CD14-positive monocyte (primary cell): ENCODE data around the gene LRRC8C. TPM values are rescaled to one million over a fixed set of nuclear protein-coding genes. Genes with fewer than 3 reads are reported as not detected.

Experiments used
- DNase-seq, 3 donors: peaks; one replicate each; pipeline ENCODE4 v3.0.0-alpha.2; 2011 to 2022
- H2AFZ ChIP-seq: 2 replicates; pipeline ENCODE4 v1.6.0; 2012; ENCODE audit warnings: mild to moderate bottlenecking, low read depth, low read length, inconsistent platforms; ENCODE audit not compliant: insufficient read depth, poor library complexity, severe bottlenecking
- H3K27ac ChIP-seq, 2 donors: 1 replicate in 1 of 2; 2 replicates in 1 of 2; pipeline ENCODE4 v1.5.1; 2012 to 2013; ENCODE audit warnings: low read length in 2 of 2, control low read depth in 1 of 2, inconsistent platforms in 1 of 2, low read depth in 1 of 2, mild to moderate bottlenecking in 1 of 2
- H3K27me3 ChIP-seq, 2 donors: one replicate each; pipeline versions ENCODE4 v1.6.0 to v1.6.1; 2011 to 2013; ENCODE audit warnings: low read length in 2 of 2; ENCODE audit not compliant: control insufficient read depth in 2 of 2, insufficient read depth in 2 of 2
- H3K36me3 ChIP-seq, 2 donors: replicated peaks in 1 of 2; 1 replicate in 1 of 2; 2 replicates in 1 of 2; pipeline versions ENCODE4 v1.5.1 to v1.6.1; 2012 to 2013; ENCODE audit warnings: low read length in 2 of 2, control low read depth in 1 of 2, inconsistent platforms in 1 of 2, mild to moderate bottlenecking in 1 of 2; ENCODE audit not compliant: insufficient read depth in 2 of 2, control insufficient read depth in 1 of 2
- H3K4me1 ChIP-seq, 2 donors: 1 replicate in 1 of 2; 2 replicates in 1 of 2; pipeline versions ENCODE4 v1.5.1 to v1.6.1; 2012 to 2013; ENCODE audit warnings: low read length in 2 of 2, control low read depth in 1 of 2, inconsistent platforms in 1 of 2, mild to moderate bottlenecking in 1 of 2, moderate library complexity in 1 of 2; ENCODE audit not compliant: insufficient read depth in 2 of 2, control insufficient read depth in 1 of 2
- H3K4me2 ChIP-seq: replicated peaks from 2 replicates; pipeline ENCODE3; 2012; ENCODE audit warnings: low read length, moderate library complexity, mild to moderate bottlenecking; ENCODE audit not compliant: poor library complexity, severe bottlenecking; ENCODE audit errors: extremely low read depth
- H3K4me3 ChIP-seq, 3 experiments: fragments of 200-600 bp in 1 of 3; sonication (generic) in 1 of 3; replicated peaks in 1 of 3; 1 replicate in 2 of 3; 2 replicates in 1 of 3; pipeline ENCODE4 v1.5.1; 2011 to 2013; ENCODE audit warnings: low read length in 3 of 3, mild to moderate bottlenecking in 3 of 3, control low read depth in 2 of 3, low read depth in 2 of 3, inconsistent platforms in 1 of 3, moderate library complexity in 1 of 3
- H3K79me2 ChIP-seq: 2 replicates; pipeline ENCODE4 v1.6.0; 2012; ENCODE audit warnings: mild to moderate bottlenecking, control low read depth, inconsistent platforms, low read length, moderate library complexity; ENCODE audit not compliant: insufficient read depth
- H3K9ac ChIP-seq: 2 replicates; pipeline ENCODE4 v1.6.0; 2017; ENCODE audit warnings: low read length, mild to moderate bottlenecking; ENCODE audit not compliant: insufficient read depth, poor library complexity, severe bottlenecking
- H3K9me3 ChIP-seq, 2 donors: replicated peaks in 1 of 2; 1 replicate in 1 of 2; 2 replicates in 1 of 2; pipeline versions ENCODE4 v1.5.1 to v1.6.1; 2012 to 2013; ENCODE audit warnings: low read length in 2 of 2, control low read depth in 1 of 2; ENCODE audit not compliant: control insufficient read depth in 1 of 2, insufficient read depth in 1 of 2
- H4K20me1 ChIP-seq: 2 replicates; pipeline ENCODE4 v1.6.0; 2012; ENCODE audit warnings: mild to moderate bottlenecking, low read length, control low read depth, moderate library complexity; ENCODE audit not compliant: insufficient read depth
- H3K27ac Mint-ChIP-seq, 7 donors: one replicate each; pipeline ENCODE4 v1.8.0; 2020; ENCODE audit warnings: mild to moderate bottlenecking in 7 of 7, mixed read lengths in 7 of 7, moderate library complexity in 6 of 7, inconsistent platforms in 2 of 7
- H3K27me3 Mint-ChIP-seq, 3 donors: one replicate each; pipeline ENCODE4 v1.8.0; 2021 to 2022; ENCODE audit warnings: low read depth in 3 of 3, mild to moderate bottlenecking in 3 of 3, mixed read lengths in 3 of 3, moderate library complexity in 3 of 3, inconsistent platforms in 1 of 3
- H3K36me3 Mint-ChIP-seq, 2 donors: one replicate each; pipeline ENCODE4 v1.8.0; 2020; ENCODE audit warnings: mixed read lengths in 2 of 2, inconsistent platforms in 1 of 2, mild to moderate bottlenecking in 1 of 2
- H3K4me1 Mint-ChIP-seq: one replicate; pipeline ENCODE4 v1.8.0; 2020; ENCODE audit warnings: mild to moderate bottlenecking, mixed read lengths
- H3K4me3 Mint-ChIP-seq, 2 donors: one replicate each; pipeline ENCODE4 v1.8.0; 2020; ENCODE audit warnings: mild to moderate bottlenecking in 2 of 2, mixed read lengths in 2 of 2, moderate library complexity in 1 of 2
- H3K9me3 Mint-ChIP-seq, 7 donors: one replicate each; pipeline ENCODE4 v1.8.0; 2020 to 2022; ENCODE audit warnings: mixed read lengths in 7 of 7, mild to moderate bottlenecking in 6 of 7, moderate library complexity in 6 of 7, inconsistent platforms in 2 of 7
- WGBS: methylation state at CpG from one replicate; pipeline ENCODE4 v1.1.5; 2013; ENCODE audit warnings: missing lambda C conversion rate; ENCODE audit not compliant: insufficient coverage; 5-methylcytosine and 5-hydroxymethylcytosine counted together
- intact Hi-C, 2 donors: fragments of 100-400 bp; cut with micrococcal nuclease; formaldehyde crosslinking; loops; one replicate each; pipeline versions ENCODE4 v1.15.0 to v1.15.1; 2023
- polyA plus RNA-seq, 3 donors: library from polyadenylated mRNA; depleted of rRNA in 1 of 3; unstranded in 2 of 3; stranded (reverse) in 1 of 3; fragments of 300-500 nt in 2 of 3; fragments of >200 nt in 1 of 3; fragmentation: Illumina TruSeq in 2 of 3; gene quantifications; 1 replicate in 2 of 3; 2 replicates in 1 of 3; pipeline ENCODE4 v1.2.3, GENCODE V29; 2012 to 2021
- TF ChIP-seq, protein P1 (sequence below): fragments of 200-600 bp; IDR thresholded peaks from one replicate; pipeline ENCODE4 v1.8.0; 2022; ENCODE audit warnings: antibody characterized with exemption, mild to moderate bottlenecking

The LRRC8C gene
- polyA plus RNA-seq, 3 donors, result 13.0 to 18.6 (median 16.3) TPM

DNA sequence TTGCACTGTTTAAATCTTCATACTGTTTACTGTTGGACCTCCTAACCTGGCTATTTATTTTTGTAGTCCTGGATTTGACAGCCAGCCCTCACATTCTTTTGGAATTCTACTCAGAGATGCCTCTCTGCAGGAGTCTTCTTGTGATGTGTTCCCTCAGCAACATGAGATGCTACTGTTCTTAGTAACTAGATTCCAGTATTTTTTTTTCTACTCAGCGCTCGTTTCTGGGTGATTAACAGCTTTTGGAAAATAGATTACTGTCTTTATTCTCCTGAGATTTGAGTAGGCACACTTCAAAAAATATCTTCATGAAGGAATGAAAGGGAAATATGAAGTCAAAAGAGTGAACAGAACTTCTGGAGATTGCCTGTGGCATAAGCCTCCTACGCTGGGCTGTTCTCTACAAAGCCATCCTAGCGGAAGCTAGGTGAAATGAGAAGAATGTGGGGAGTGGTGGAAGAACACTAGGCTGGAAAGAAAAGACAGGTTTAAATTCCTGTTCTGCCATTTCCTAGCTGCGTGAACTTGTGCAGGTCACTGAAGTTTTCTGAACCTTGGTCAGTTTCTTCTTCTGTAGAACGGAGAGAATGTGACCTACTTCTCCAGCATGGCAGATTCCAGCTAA, 75.9 kb downstream of the LRRC8C start:
- intact Hi-C loops, result loop anchor here in 1 of 2 donors (5.0 kb wide), 1 partner anchor 37 kb away; no protein-coding TSS in a partner anchor
- H3K27me3 Mint-ChIP-seq, result no peaks in the 10 kb centered on the region
- Histone ChIP-seq H4K20me1 (no peaks in the 10 kb centered on the region), H3K27ac (peak overlapping the region in 1 of 2 donors; percentile 53), H3K9me3 (no peaks in the 10 kb centered on the region), H3K4me3 (no peak overlapping the region), H3K36me3 (peaks cover 16 to 42% of the 10 kb centered on the region in 2 donors), H3K4me2 (peak overlapping the region; percentile 13), H3K27me3 (no peaks in the 10 kb centered on the region), H2AFZ (no peak overlapping the region), H3K9ac (no peak overlapping the region), H3K4me1 (peaks cover 40 to 41% of the 10 kb centered on the region in 2 donors), H3K79me2 (peaks cover 83% of the 10 kb centered on the region)
- no peak for DNase-seq
- no peaks in the 10 kb centered on the region for H3K9me3 Mint-ChIP-seq
- peaks cover 43% of the 10 kb centered on the region for H3K4me1 Mint-ChIP-seq
- peak overlapping the region in 5 of 7 donors; percentile 68 to 92 (median 82) for H3K27ac Mint-ChIP-seq
- TF ChIP-seq, protein P1, sequence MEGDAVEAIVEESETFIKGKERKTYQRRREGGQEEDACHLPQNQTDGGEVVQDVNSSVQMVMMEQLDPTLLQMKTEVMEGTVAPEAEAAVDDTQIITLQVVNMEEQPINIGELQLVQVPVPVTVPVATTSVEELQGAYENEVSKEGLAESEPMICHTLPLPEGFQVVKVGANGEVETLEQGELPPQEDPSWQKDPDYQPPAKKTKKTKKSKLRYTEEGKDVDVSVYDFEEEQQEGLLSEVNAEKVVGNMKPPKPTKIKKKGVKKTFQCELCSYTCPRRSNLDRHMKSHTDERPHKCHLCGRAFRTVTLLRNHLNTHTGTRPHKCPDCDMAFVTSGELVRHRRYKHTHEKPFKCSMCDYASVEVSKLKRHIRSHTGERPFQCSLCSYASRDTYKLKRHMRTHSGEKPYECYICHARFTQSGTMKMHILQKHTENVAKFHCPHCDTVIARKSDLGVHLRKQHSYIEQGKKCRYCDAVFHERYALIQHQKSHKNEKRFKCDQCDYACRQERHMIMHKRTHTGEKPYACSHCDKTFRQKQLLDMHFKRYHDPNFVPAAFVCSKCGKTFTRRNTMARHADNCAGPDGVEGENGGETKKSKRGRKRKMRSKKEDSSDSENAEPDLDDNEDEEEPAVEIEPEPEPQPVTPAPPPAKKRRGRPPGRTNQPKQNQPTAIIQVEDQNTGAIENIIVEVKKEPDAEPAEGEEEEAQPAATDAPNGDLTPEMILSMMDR, result no peak
- no peak overlapping the region for H3K4me3 Mint-ChIP-seq
- peaks cover 36 to 53% of the 10 kb centered on the region in 2 donors for H3K36me3 Mint-ChIP-seq
- 100% methylated on average over 4 of the region's 6 CpGs for WGBS

DNA sequence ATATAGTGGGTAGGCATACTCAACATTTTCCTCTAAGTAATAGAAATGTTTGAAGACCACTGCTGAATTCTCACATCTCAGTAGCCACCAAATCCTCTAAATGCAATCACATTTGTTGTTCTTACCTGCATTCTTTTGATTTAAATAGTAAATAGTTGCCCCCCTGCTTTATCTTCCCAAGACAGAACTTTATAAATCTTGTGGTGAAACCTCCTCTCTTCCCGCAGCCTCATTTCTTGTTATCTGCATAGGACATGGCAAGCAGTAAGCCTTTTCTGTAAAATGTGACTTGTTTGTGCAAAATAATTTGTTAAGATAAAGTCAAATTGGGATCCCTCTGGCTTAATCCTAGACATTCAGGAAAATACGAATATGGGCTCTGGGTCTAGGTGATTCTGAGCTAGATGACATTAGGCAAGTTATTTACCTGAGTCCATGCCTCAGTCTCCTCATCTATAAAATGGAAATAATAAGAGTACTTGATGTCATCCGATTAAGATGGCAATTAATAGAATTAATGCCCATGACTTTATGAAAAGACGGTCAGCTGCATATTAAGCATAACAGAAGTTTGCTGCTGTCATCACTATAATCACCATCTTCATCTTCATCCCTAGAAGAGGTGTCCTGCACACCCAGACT, 77.7 kb downstream of the LRRC8C start:
- Histone ChIP-seq H3K9me3 (no peaks in the 10 kb centered on the region), H3K36me3 (peaks cover 28 to 54% of the 10 kb centered on the region in 2 donors), H3K9ac (no peak overlapping the region), H3K27me3 (no peaks in the 10 kb centered on the region), H3K4me3 (no peak overlapping the region), H3K27ac (peak overlapping the region in 1 of 2 donors; percentile 24), H3K4me2 (no peak overlapping the region), H2AFZ (no peak overlapping the region), H3K79me2 (peaks cover 89% of the 10 kb centered on the region), H4K20me1 (no peaks in the 10 kb centered on the region), H3K4me1 (peaks cover 37 to 38% of the 10 kb centered on the region in 2 donors)
- peaks cover 42 to 61% of the 10 kb centered on the region in 2 donors for H3K36me3 Mint-ChIP-seq
- peaks cover 40% of the 10 kb centered on the region for H3K4me1 Mint-ChIP-seq
- WGBS, result 100% methylated on average over 1 of the region's 4 CpGs
- TF ChIP-seq, protein P1, result no peak
- H3K27ac Mint-ChIP-seq, result no peak overlapping the region
- DNase-seq, result no peak
- no peaks in the 10 kb centered on the region for H3K9me3 Mint-ChIP-seq
- no peaks in the 10 kb centered on the region for H3K27me3 Mint-ChIP-seq
- H3K4me3 Mint-ChIP-seq, result no peak overlapping the region
- intact Hi-C loops, result no loop called here
